ENCODE measurements around the gene TNP2.

TNP2 gene

GRCh38 chr16:11236461-11237254, 32.5 kb downstream of the TNP2 start:
- H3K4me1 ChIP-seq (ENCODE audit: insufficient read depth, low read length, severe bottlenecking) = peaks cover 16% of the 10 kb centered on the region
- no peak overlapping the region for H3K4me3 ChIP-seq (ENCODE audit: low read depth, low read length, poor library complexity, severe bottlenecking)
- no peaks in the 10 kb centered on the region for H3K36me3 ChIP-seq (ENCODE audit: insufficient read depth, low read length)
- H3K9me3 ChIP-seq (ENCODE audit: low read length) = no peaks in the 10 kb centered on the region
- no peaks in the 10 kb centered on the region for H3K9me2 ChIP-seq (ENCODE audit: low read depth, low read length)
- H3K9ac ChIP-seq (ENCODE audit: low read length) = no peak overlapping the region
- H3F3A ChIP-seq (ENCODE audit: insufficient read depth, low read length) = no peaks in the 10 kb centered on the region
- no peak overlapping the region for H3K4me2 ChIP-seq (ENCODE audit: low read length)
- H3K79me2 ChIP-seq (ENCODE audit: insufficient read depth, low read length) = no peaks in the 10 kb centered on the region
- no peaks in the 10 kb centered on the region for H3K27me3 ChIP-seq (ENCODE audit: insufficient read depth, low read length)
- no peaks in the 10 kb centered on the region for H4K20me1 ChIP-seq (ENCODE audit: insufficient read depth, low read length)
- no peak overlapping the region for H2AFZ ChIP-seq (ENCODE audit: low read length)
- no peak for TF ChIP-seq CTCF (IDR thresholded peaks at IDR 0.05; ENCODE audit: low read length)
- no peak for TF ChIP-seq EZH2 (IDR thresholded peaks at IDR 0.05; ENCODE audit: borderline replicate concordance, low read length)
- no peak overlapping the region for H3K27ac ChIP-seq (ENCODE audit: low read depth, low read length, poor library complexity, severe bottlenecking)

- Histone ChIP-seq H3K36me3 (ENCODE audit: insufficient read depth, low read length) (no peaks in the 10 kb centered on the region), H3K4me1 (ENCODE audit: insufficient read depth, low read length, severe bottlenecking) (peaks cover 16% of the 10 kb centered on the region), H3K9me3 (ENCODE audit: low read length) (no peaks in the 10 kb centered on the region), H2AFZ (ENCODE audit: low read length) (no peak overlapping the region), H3K9me2 (ENCODE audit: low read depth, low read length) (no peaks in the 10 kb centered on the region), H3K9ac (ENCODE audit: low read length) (no peak overlapping the region), H3K79me2 (ENCODE audit: insufficient read depth, low read length) (no peaks in the 10 kb centered on the region), H3K27me3 (ENCODE audit: insufficient read depth, low read length) (no peaks in the 10 kb centered on the region), H3F3A (ENCODE audit: insufficient read depth, low read length) (no peaks in the 10 kb centered on the region), H3K4me3 (ENCODE audit: low read depth, low read length, poor library complexity, severe bottlenecking) (no peak overlapping the region), H3K27ac (ENCODE audit: low read depth, low read length, poor library complexity, severe bottlenecking) (no peak overlapping the region), H4K20me1 (ENCODE audit: insufficient read depth, low read length) (no peaks in the 10 kb centered on the region), H3K4me2 (ENCODE audit: low read length) (no peak overlapping the region)
- TF ChIP-seq CTCF (IDR thresholded peaks at IDR 0.05; ENCODE audit: low read length) (no peak), EZH2 (IDR thresholded peaks at IDR 0.05; ENCODE audit: borderline replicate concordance, low read length) (no peak)
Measured at GRCh38 chr16:11235703-11235991, 33.5 kb downstream of the TNP2 start.

- no peaks in the 10 kb centered on the region for H3K36me3 ChIP-seq (ENCODE audit: insufficient read depth, low read length)
- H3K9me2 ChIP-seq (ENCODE audit: low read depth, low read length) = no peaks in the 10 kb centered on the region
- TF ChIP-seq EZH2 (IDR thresholded peaks at IDR 0.05; ENCODE audit: borderline replicate concordance, low read length) (no peak), CTCF (IDR thresholded peaks at IDR 0.05; ENCODE audit: low read length) (no peak)
- no peaks in the 10 kb centered on the region for H3K79me2 ChIP-seq (ENCODE audit: insufficient read depth, low read length)
- no peak overlapping the region for H3K27ac ChIP-seq (ENCODE audit: low read depth, low read length, poor library complexity, severe bottlenecking)
- H3F3A ChIP-seq (ENCODE audit: insufficient read depth, low read length) = no peaks in the 10 kb centered on the region
- no peak overlapping the region for H3K9ac ChIP-seq (ENCODE audit: low read length)
- H3K27me3 ChIP-seq (ENCODE audit: insufficient read depth, low read length) = no peaks in the 10 kb centered on the region
- no peaks in the 10 kb centered on the region for H3K9me3 ChIP-seq (ENCODE audit: low read length)
- H4K20me1 ChIP-seq (ENCODE audit: insufficient read depth, low read length) = no peaks in the 10 kb centered on the region
- H2AFZ ChIP-seq (ENCODE audit: low read length) = no peak overlapping the region
- H3K4me2 ChIP-seq (ENCODE audit: low read length) = no peak overlapping the region
- peaks cover 16% of the 10 kb centered on the region for H3K4me1 ChIP-seq (ENCODE audit: insufficient read depth, low read length, severe bottlenecking)
- H3K4me3 ChIP-seq (ENCODE audit: low read depth, low read length, poor library complexity, severe bottlenecking) = no peak overlapping the region
Measured at GRCh38 chr16:11234884-11235702, 34.0 kb downstream of the TNP2 start.
